Neural cell (in vitro differentiated cells): ENCODE data around the gene SARS1. TPM values are rescaled to one million over a fixed set of nuclear protein-coding genes. Genes with fewer than 3 reads are reported as not detected.

Source experiments
- H2AFZ ChIP-seq: fragments of 200-600, 300-800 bp; sonication (generic), shearing (Covaris generic); 2 replicates; pipeline ENCODE4 v1.6.0; 2014; ENCODE audit warnings: low read depth, mild to moderate bottlenecking, antibody characterized with exemption, low read length, moderate library complexity
- H3F3A ChIP-seq: fragments of 200-600 bp; shearing (Covaris generic); 2 replicates; pipeline ENCODE4 v1.6.1; 2016; ENCODE audit warnings: mild to moderate bottlenecking, moderate library complexity, mixed read lengths, antibody characterized with exemption, low read length; ENCODE audit not compliant: insufficient read depth, poor library complexity, severe bottlenecking
- H3K27ac ChIP-seq: fragments of 200-600, 300-800 bp; sonication (generic), shearing (Covaris generic); 2 replicates; pipeline ENCODE4 v1.5.1; 2014; ENCODE audit warnings: mild to moderate bottlenecking, low read length, moderate library complexity
- H3K27me3 ChIP-seq: fragments of 300-800, 200-600 bp; sonication (generic), shearing (Covaris generic); 2 replicates; pipeline ENCODE4 v1.6.0; 2014; ENCODE audit warnings: mild to moderate bottlenecking, low read depth, low read length, moderate library complexity; ENCODE audit not compliant: insufficient read depth
- H3K36me3 ChIP-seq: fragments of 300-800, 200-600 bp; sonication (generic), shearing (Covaris generic); 2 replicates; pipeline ENCODE4 v1.5.1; 2014; ENCODE audit warnings: mild to moderate bottlenecking, antibody characterized with exemption, low read length, moderate library complexity; ENCODE audit not compliant: insufficient read depth
- H3K4me2 ChIP-seq: fragments of 300-800, 200-600 bp; sonication (generic), shearing (Covaris generic); 2 replicates; pipeline ENCODE4 v1.6.0; 2014; ENCODE audit warnings: mild to moderate bottlenecking, low read length
- H3K4me3 ChIP-seq: fragments of 300-800, 200-600 bp; sonication (generic), shearing (Covaris generic); 2 replicates; pipeline ENCODE4 v1.5.1; 2014; ENCODE audit warnings: mild to moderate bottlenecking, low read length, moderate library complexity
- H3K79me2 ChIP-seq: fragments of 200-600 bp; shearing (Covaris generic); replicated peaks from 2 replicates; pipeline ENCODE4 v1.6.0; 2014; ENCODE audit warnings: mild to moderate bottlenecking, low read length, moderate library complexity; ENCODE audit not compliant: insufficient read depth
- H3K9ac ChIP-seq: fragments of 300-800, 200-600 bp; sonication (generic), shearing (Covaris generic); 2 replicates; pipeline ENCODE4 v1.6.1; 2016; ENCODE audit warnings: mild to moderate bottlenecking, low read length, mixed read lengths
- H3K9me2 ChIP-seq: fragments of 200-600 bp; shearing (Covaris generic); 2 replicates; pipeline ENCODE4 v1.6.1; 2016; ENCODE audit warnings: mild to moderate bottlenecking, low read length, mixed read lengths; ENCODE audit not compliant: insufficient read depth
- H3K9me3 ChIP-seq: fragments of 200-600, 300-800 bp; sonication (generic), shearing (Covaris generic); 2 replicates; pipeline ENCODE4 v1.6.1; 2016; ENCODE audit warnings: mild to moderate bottlenecking, mixed run types, low read length, moderate library complexity, mixed read lengths
- H4K20me1 ChIP-seq: fragments of 200-600 bp; shearing (Covaris generic); 2 replicates; pipeline ENCODE4 v1.6.1; 2016; ENCODE audit warnings: mild to moderate bottlenecking, mixed run types; ENCODE audit not compliant: insufficient read depth
- CTCF ChIP-seq: fragments of 450-650 bp; IDR thresholded peaks from 2 replicates; pipeline ENCODE4 v1.5.1; 2014; ENCODE audit warnings: antibody characterized with exemption, mild to moderate bottlenecking, moderate library complexity; ENCODE audit not compliant: poor library complexity, severe bottlenecking
- EP300 ChIP-seq: fragments of 450-650 bp; conservative IDR thresholded peaks from 2 replicates; pipeline ENCODE4 v1.6.1; 2014; ENCODE audit warnings: antibody characterized with exemption, mild to moderate bottlenecking, moderate library complexity; ENCODE audit not compliant: poor library complexity, severe bottlenecking
- EZH2 ChIP-seq: fragments of 200-600, 300-800 bp; shearing (Covaris generic), sonication (generic); IDR thresholded peaks from 2 replicates; pipeline ENCODE4 v1.6.1; 2014; ENCODE audit warnings: antibody characterized with exemption, low read length, borderline replicate concordance, mild to moderate bottlenecking; ENCODE audit not compliant: insufficient read depth, poor library complexity, severe bottlenecking
- MXI1 ChIP-seq: fragments of 450-650 bp; conservative IDR thresholded peaks from 2 replicates; pipeline ENCODE4 v1.6.1; 2014; ENCODE audit warnings: antibody characterized with exemption, mild to moderate bottlenecking; ENCODE audit not compliant: poor library complexity, severe bottlenecking
- POLR2AphosphoS5 ChIP-seq: IDR thresholded peaks from 2 replicates; pipeline ENCODE4 v1.6.1; 2012
- RAD21 ChIP-seq: fragments of 450-650 bp; conservative IDR thresholded peaks from 2 replicates; pipeline ENCODE4 v1.6.1; 2014; ENCODE audit warnings: antibody characterized with exemption, mild to moderate bottlenecking, moderate library complexity
- REST ChIP-seq: IDR thresholded peaks from 2 replicates; pipeline ENCODE4 v1.6.1; 2012; ENCODE audit warnings: borderline replicate concordance
- SMC3 ChIP-seq: fragments of 450-650 bp; conservative IDR thresholded peaks from 2 replicates; pipeline ENCODE4 v1.6.1; 2014; ENCODE audit warnings: antibody characterized with exemption, mild to moderate bottlenecking, moderate library complexity; ENCODE audit not compliant: poor library complexity
- TAF1 ChIP-seq: IDR thresholded peaks from 2 replicates; pipeline ENCODE4 v1.6.1; 2012; ENCODE audit warnings: low read depth
- polyA plus RNA-seq: library from polyadenylated mRNA; depleted of rRNA; stranded (reverse); fragments of >200 nt; gene quantifications from 2 replicates; pipeline ENCODE4 v1.2.3, GENCODE V29; 2014

The SARS1 gene
- polyA plus RNA-seq, 1 donor from 2014 or later: 281 TPM

- TF ChIP-seq MXI1: no peak
- no peak for TF ChIP-seq EP300
- TF ChIP-seq POLR2AphosphoS5: no peak
- TF ChIP-seq CTCF: no peak
- TF ChIP-seq RAD21: no peak
- TF ChIP-seq EZH2: no peak
- TF ChIP-seq REST: no peak
- TF ChIP-seq TAF1: no peak
- no peak for TF ChIP-seq SMC3
- Histone ChIP-seq H3K36me3 (peaks cover 20% of the 10 kb centered on the region), H2AFZ (no peak overlapping the region), H3K27me3 (no peaks in the 10 kb centered on the region), H3F3A (no peaks in the 10 kb centered on the region), H3K27ac (no peak overlapping the region), H3K4me3 (no peak overlapping the region), H3K9ac (no peak overlapping the region), H3K9me3 (no peaks in the 10 kb centered on the region), H4K20me1 (no peaks in the 10 kb centered on the region), H3K9me2 (no peaks in the 10 kb centered on the region), H3K4me2 (no peak overlapping the region), H3K79me2 (no peaks in the 10 kb centered on the region)
These were observed 21.4 kb downstream of the SARS1 start for GRCh38 chr1:109235137-109235536.

- H3K9ac ChIP-seq: no peak overlapping the region
- H3F3A ChIP-seq: no peaks in the 10 kb centered on the region
- TF ChIP-seq EP300 (no peak), POLR2AphosphoS5 (no peak), EZH2 (no peak), REST (no peak), CTCF (no peak), RAD21 (no peak), TAF1 (no peak), MXI1 (no peak), SMC3 (no peak)
- no peak overlapping the region for H3K27ac ChIP-seq
- H3K9me3 ChIP-seq: no peaks in the 10 kb centered on the region
- H3K27me3 ChIP-seq: no peaks in the 10 kb centered on the region
- no peaks in the 10 kb centered on the region for H3K79me2 ChIP-seq
- no peak overlapping the region for H2AFZ ChIP-seq
- H3K4me3 ChIP-seq: no peak overlapping the region
- no peaks in the 10 kb centered on the region for H3K9me2 ChIP-seq
- no peak overlapping the region for H3K4me2 ChIP-seq
- H4K20me1 ChIP-seq: no peaks in the 10 kb centered on the region
- peaks cover 20% of the 10 kb centered on the region for H3K36me3 ChIP-seq
These were observed 23.8 kb downstream of the SARS1 start for GRCh38 chr1:109237512-109237911.
